HEK293 (cell line): ENCODE data around the gene NCL.

Experiments
- CTCF ChIA-PET: fragments of 350-600 bp; formaldehyde crosslinking; extraction: SDS; loops from one replicate; lab custom pipeline; 2021; ENCODE audit warnings: antibody characterized with exemption; lab: Yijun Ruan, JAX
- POLR2A ChIA-PET: fragments of 300-600 bp; formaldehyde crosslinking; extraction: SDS; loops from one replicate; lab custom pipeline; 2020; ENCODE audit warnings: antibody characterized with exemption, inconsistent platforms; lab: Yijun Ruan, JAX
- H3K27ac ChIP-seq: fragments of 200-500 bp; sonication (Bioruptor generic); 2 replicates; pipeline ENCODE4 v1.5.1; 2014; ENCODE audit warnings: low read depth, low read length, control low read depth, inconsistent platforms; ENCODE audit errors: extremely low read depth
- H3K36me3 ChIP-seq, 2 experiments: fragments of 200-500 bp in 1 of 2; sonication (Bioruptor generic) in 1 of 2; 1 replicate in 1 of 2; 2 replicates in 1 of 2; pipeline ENCODE4 v1.5.1; 2014 to 2017; ENCODE audit warnings: inconsistent platforms in 2 of 2, low read length in 2 of 2; ENCODE audit not compliant: control insufficient read depth in 2 of 2, insufficient read depth in 1 of 2
- H3K4me1 ChIP-seq: fragments of 200-500 bp; sonication (Bioruptor generic); 2 replicates; pipeline ENCODE4 v1.5.1; 2014; ENCODE audit warnings: mild to moderate bottlenecking, low read length, inconsistent platforms; ENCODE audit not compliant: control insufficient read depth, insufficient read depth
- H3K4me3 ChIP-seq: 2 replicates; pipeline ENCODE4 v1.5.1; 2011; ENCODE audit warnings: low read depth, mild to moderate bottlenecking, control low read depth, low read length, moderate library complexity
- H3K9me3 ChIP-seq: fragments of 200-500 bp; sonication (Bioruptor generic); 2 replicates; pipeline ENCODE4 v1.5.1; 2014; ENCODE audit warnings: low read depth, low read length, inconsistent platforms; ENCODE audit not compliant: control insufficient read depth, insufficient read depth
- FEZF1 ChIP-seq: fragments of 450-650 bp; formaldehyde crosslinking; IDR thresholded peaks from 2 replicates; pipeline ENCODE4 v1.5.1; 2016; ENCODE audit warnings: missing biosample characterization, missing genetic modification characterization
- GFI1B ChIP-seq: fragments of 450-650 bp; formaldehyde crosslinking; IDR thresholded peaks from 2 replicates; pipeline ENCODE4 v1.5.1; 2016; ENCODE audit warnings: missing biosample characterization, missing genetic modification characterization
- GLIS1 ChIP-seq: fragments of 450-650 bp; formaldehyde crosslinking; IDR thresholded peaks from 2 replicates; pipeline ENCODE4 v1.5.1; 2016; ENCODE audit warnings: missing biosample characterization, missing genetic modification characterization
- KLF16 ChIP-seq: fragments of 450-650 bp; formaldehyde crosslinking; IDR thresholded peaks from 2 replicates; pipeline ENCODE4 v1.5.1; 2017; ENCODE audit warnings: missing biosample characterization, missing genetic modification characterization
- MZF1 ChIP-seq: fragments of 450-650 bp; formaldehyde crosslinking; IDR thresholded peaks from 2 replicates; pipeline ENCODE4 v1.5.1; 2017; ENCODE audit warnings: missing biosample characterization, missing genetic modification characterization, borderline replicate concordance
- PBX3 ChIP-seq: sonication (generic); formaldehyde crosslinking; IDR thresholded peaks from 2 replicates; pipeline ENCODE4 v1.8.1; 2022; ENCODE audit warnings: mild to moderate bottlenecking, moderate library complexity, missing genetic modification reagents
- REPIN1 ChIP-seq: fragments of 450-650 bp; formaldehyde crosslinking; IDR thresholded peaks from 2 replicates; pipeline ENCODE4 v1.5.1; 2017; ENCODE audit warnings: missing biosample characterization, missing genetic modification characterization, low read depth
- ZBTB21 ChIP-seq: fragments of 450-650 bp; formaldehyde crosslinking; IDR thresholded peaks from 2 replicates; pipeline ENCODE4 v1.5.1; 2017; ENCODE audit warnings: missing biosample characterization, missing genetic modification characterization
- ZNF121 ChIP-seq: fragments of 450-650 bp; formaldehyde crosslinking; IDR thresholded peaks from 2 replicates; pipeline ENCODE4 v1.5.1; 2016; ENCODE audit warnings: missing biosample characterization, missing genetic modification characterization
- ZNF155 ChIP-seq: fragments of 450-650 bp; formaldehyde crosslinking; IDR thresholded peaks from 2 replicates; pipeline ENCODE4 v1.5.1; 2016; ENCODE audit warnings: missing biosample characterization, missing genetic modification characterization
- ZNF221 ChIP-seq: fragments of 450-650 bp; formaldehyde crosslinking; IDR thresholded peaks from 2 replicates; pipeline ENCODE4 v1.5.1; 2017; ENCODE audit warnings: missing biosample characterization, missing genetic modification characterization, borderline replicate concordance
- ZNF280C ChIP-seq: fragments of 450-650 bp; formaldehyde crosslinking; IDR thresholded peaks from 2 replicates; pipeline ENCODE4 v1.5.1; 2016; ENCODE audit warnings: missing biosample characterization, missing genetic modification characterization
- ZNF280D ChIP-seq: fragments of 450-650 bp; formaldehyde crosslinking; IDR thresholded peaks from 2 replicates; pipeline ENCODE4 v1.5.1; 2016; ENCODE audit warnings: missing biosample characterization, missing genetic modification characterization
- ZNF350 ChIP-seq: fragments of 450-650 bp; formaldehyde crosslinking; IDR thresholded peaks from 2 replicates; pipeline ENCODE4 v1.5.0; 2017; ENCODE audit warnings: missing biosample characterization, mild to moderate bottlenecking, missing genetic modification characterization
- ZNF426 ChIP-seq: fragments of 450-650 bp; formaldehyde crosslinking; IDR thresholded peaks from 2 replicates; pipeline ENCODE4 v1.5.1; 2017; ENCODE audit warnings: missing biosample characterization, missing genetic modification characterization, mild to moderate bottlenecking, inconsistent platforms, moderate library complexity
- ZNF473 ChIP-seq: fragments of 450-650 bp; formaldehyde crosslinking; IDR thresholded peaks from 2 replicates; pipeline ENCODE4 v1.5.1; 2017; ENCODE audit warnings: missing biosample characterization, missing genetic modification characterization
- ZNF48 ChIP-seq: fragments of 450-650 bp; formaldehyde crosslinking; IDR thresholded peaks from 2 replicates; pipeline ENCODE4 v1.5.1; 2016; ENCODE audit warnings: missing biosample characterization, missing genetic modification characterization
- ZNF529 ChIP-seq: fragments of 450-650 bp; formaldehyde crosslinking; IDR thresholded peaks from 2 replicates; pipeline ENCODE4 v1.5.1; 2017; ENCODE audit warnings: missing genetic modification characterization, missing biosample characterization; ENCODE audit not compliant: insufficient replicate concordance
- ZNF548 ChIP-seq: fragments of 450-650 bp; formaldehyde crosslinking; IDR thresholded peaks from 2 replicates; pipeline ENCODE4 v1.5.1; 2016; ENCODE audit warnings: missing biosample characterization, missing genetic modification characterization
- ZNF561 ChIP-seq: fragments of 450-650 bp; IDR thresholded peaks from 2 replicates; pipeline ENCODE4 v1.5.1; 2018; ENCODE audit warnings: missing biosample characterization, missing genetic modification characterization, borderline replicate concordance
- ZNF621 ChIP-seq: fragments of 450-650 bp; formaldehyde crosslinking; IDR thresholded peaks from 2 replicates; pipeline ENCODE4 v1.5.1; 2017; ENCODE audit warnings: missing biosample characterization, missing genetic modification characterization
- ZNF624 ChIP-seq: fragments of 450-650 bp; formaldehyde crosslinking; IDR thresholded peaks from 2 replicates; pipeline ENCODE4 v1.5.1; 2017; ENCODE audit warnings: missing biosample characterization, missing genetic modification characterization
- ZNF658 ChIP-seq: fragments of 450-650 bp; formaldehyde crosslinking; IDR thresholded peaks from 2 replicates; pipeline ENCODE4; 2016; ENCODE audit warnings: missing biosample characterization, missing genetic modification characterization
- ZNF677 ChIP-seq: fragments of 450-650 bp; IDR thresholded peaks from 2 replicates; pipeline ENCODE4 v1.5.0; 2018; ENCODE audit warnings: missing biosample characterization, mild to moderate bottlenecking, missing genetic modification characterization, moderate library complexity
- ZSCAN16 ChIP-seq: fragments of 450-650 bp; formaldehyde crosslinking; IDR thresholded peaks from 2 replicates; pipeline ENCODE4 v1.5.1; 2016; ENCODE audit warnings: missing biosample characterization, missing genetic modification characterization
- TF ChIP-seq, protein P1 (sequence below): fragments of 450-650 bp; formaldehyde crosslinking; IDR thresholded peaks from 2 replicates; pipeline ENCODE4 v1.5.0; 2017; ENCODE audit warnings: missing biosample characterization, missing genetic modification characterization, borderline replicate concordance

NCL gene

DNA sequence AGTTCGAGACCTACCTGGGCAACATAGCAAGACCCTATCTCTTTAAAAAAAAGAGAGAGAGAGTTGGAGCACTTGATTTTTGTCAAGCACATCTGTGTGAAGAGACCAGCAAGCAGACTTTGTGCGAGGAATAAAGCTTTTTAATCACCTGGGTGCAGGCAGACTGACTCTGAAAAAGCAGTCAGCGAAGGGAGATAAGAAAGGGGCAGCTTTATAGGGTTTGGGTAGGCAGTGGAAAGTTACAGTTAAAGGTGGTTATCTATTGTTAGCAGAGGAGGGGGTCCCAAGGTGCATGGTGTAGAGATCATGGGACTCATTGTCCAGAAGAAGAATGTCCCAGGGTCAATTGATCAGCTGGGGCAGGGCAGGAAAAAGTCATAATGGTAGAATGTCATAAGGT, 34.4 kb downstream of the NCL start:
- Histone ChIP-seq H3K9me3 (no peaks in the 10 kb centered on the region), H3K36me3 (no peaks in the 10 kb centered on the region), H3K4me1 (no peaks in the 10 kb centered on the region), H3K27ac (no peak overlapping the region), H3K4me3 (no peak overlapping the region)
- ChIA-PET CTCF (interaction anchor here (0.6 to 2.3 kb wide), 8 partner anchors 13 to 202 kb away, joined by 3 to 7 read pairs (median 4); no protein-coding TSS in a partner anchor), POLR2A (no interaction called here)
- TF ChIP-seq ZNF426 (tag by site-specific recombination) (no peak), MZF1 (tag by site-specific recombination) (no peak), KLF16 (no peak), REPIN1 (no peak), ZNF221 (tag by site-specific recombination) (no peak)

- Histone ChIP-seq H3K4me3 (no peak overlapping the region), H3K27ac (no peak overlapping the region), H3K4me1 (no peaks in the 10 kb centered on the region), H3K9me3 (no peaks in the 10 kb centered on the region), H3K36me3 (no peaks in the 10 kb centered on the region)
- ChIA-PET CTCF (interaction anchor here (0.6 to 2.3 kb wide), 7 partner anchors 14 to 839 kb away, joined by 3 to 7 read pairs (median 4); no protein-coding TSS in a partner anchor), POLR2A (interaction anchor here (0.7 kb wide), 1 partner anchor 35 kb away, joined by 3 read pairs; the partner anchor contains the start of gene NCL)
- TF ChIP-seq FEZF1 (tag by site-specific recombination) (no peak), GLIS1 (tag by site-specific recombination) (no peak), ZNF624 (tag by site-specific recombination) (no peak), ZNF677 (tag by site-specific recombination) (no peak), ZNF280C (no peak), PBX3 (no peak), ZNF350 (no peak), GFI1B (tag by site-specific recombination) (no peak), ZNF121 (tag by site-specific recombination) (no peak), ZNF529 (tag by site-specific recombination) (no peak), ZNF621 (tag by site-specific recombination) (no peak)
- TF ChIP-seq, protein P1, sequence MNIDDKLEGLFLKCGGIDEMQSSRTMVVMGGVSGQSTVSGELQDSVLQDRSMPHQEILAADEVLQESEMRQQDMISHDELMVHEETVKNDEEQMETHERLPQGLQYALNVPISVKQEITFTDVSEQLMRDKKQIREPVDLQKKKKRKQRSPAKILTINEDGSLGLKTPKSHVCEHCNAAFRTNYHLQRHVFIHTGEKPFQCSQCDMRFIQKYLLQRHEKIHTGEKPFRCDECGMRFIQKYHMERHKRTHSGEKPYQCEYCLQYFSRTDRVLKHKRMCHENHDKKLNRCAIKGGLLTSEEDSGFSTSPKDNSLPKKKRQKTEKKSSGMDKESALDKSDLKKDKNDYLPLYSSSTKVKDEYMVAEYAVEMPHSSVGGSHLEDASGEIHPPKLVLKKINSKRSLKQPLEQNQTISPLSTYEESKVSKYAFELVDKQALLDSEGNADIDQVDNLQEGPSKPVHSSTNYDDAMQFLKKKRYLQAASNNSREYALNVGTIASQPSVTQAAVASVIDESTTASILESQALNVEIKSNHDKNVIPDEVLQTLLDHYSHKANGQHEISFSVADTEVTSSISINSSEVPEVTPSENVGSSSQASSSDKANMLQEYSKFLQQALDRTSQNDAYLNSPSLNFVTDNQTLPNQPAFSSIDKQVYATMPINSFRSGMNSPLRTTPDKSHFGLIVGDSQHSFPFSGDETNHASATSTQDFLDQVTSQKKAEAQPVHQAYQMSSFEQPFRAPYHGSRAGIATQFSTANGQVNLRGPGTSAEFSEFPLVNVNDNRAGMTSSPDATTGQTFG, result no peak
These were observed 35.1 kb downstream of the NCL start for GRCh38 chr2:231429152-231429551.

GRCh38 chr2:231427116-231427515, 37.2 kb downstream of the NCL start:
- H3K36me3 ChIP-seq, result no peaks in the 10 kb centered on the region
- CTCF ChIA-PET, result interaction anchor here (1.2 to 3.4 kb wide), 2 partner anchors 15 to 54 kb away, joined by 3 to 15 read pairs; no protein-coding TSS in a partner anchor
- H3K9me3 ChIP-seq, result no peaks in the 10 kb centered on the region
- no peak overlapping the region for H3K27ac ChIP-seq
- POLR2A ChIA-PET, result no interaction called here
- H3K4me3 ChIP-seq, result no peak overlapping the region
- no peaks in the 10 kb centered on the region for H3K4me1 ChIP-seq
- TF ChIP-seq ZNF155 (no peak), ZNF280D (no peak), ZBTB21 (tag by site-specific recombination) (no peak), ZNF548 (no peak), ZNF561 (tag by site-specific recombination) (no peak), ZNF473 (tag by site-specific recombination) (no peak), ZSCAN16 (tag by site-specific recombination) (no peak), ZNF658 (tag by site-specific recombination) (no peak), ZNF48 (no peak), GLIS1 (tag by site-specific recombination) (no peak)
